ENCODE results near the gene PXMP4.
A peak's percentile ranks its signal among the peaks of the same experiment; 100 is the strongest.
"Not testable (repeated sequence)": the region's sequence is repeated elsewhere in the genome, so short reads cannot be mapped to it uniquely, and the experiment has no call there.

PXMP4 gene, protein sequence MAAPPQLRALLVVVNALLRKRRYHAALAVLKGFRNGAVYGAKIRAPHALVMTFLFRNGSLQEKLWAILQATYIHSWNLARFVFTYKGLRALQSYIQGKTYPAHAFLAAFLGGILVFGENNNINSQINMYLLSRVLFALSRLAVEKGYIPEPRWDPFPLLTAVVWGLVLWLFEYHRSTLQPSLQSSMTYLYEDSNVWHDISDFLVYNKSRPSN

GRCh38 chr20:33719989-33720709 is at the start of gene PXMP4:
Gene PXMP4 (minus strand): TSS chr20:33720310. CDS start chr20:33720207, 103 bp downstream.
- DNase-seq, result peak; percentile 83

DNA sequence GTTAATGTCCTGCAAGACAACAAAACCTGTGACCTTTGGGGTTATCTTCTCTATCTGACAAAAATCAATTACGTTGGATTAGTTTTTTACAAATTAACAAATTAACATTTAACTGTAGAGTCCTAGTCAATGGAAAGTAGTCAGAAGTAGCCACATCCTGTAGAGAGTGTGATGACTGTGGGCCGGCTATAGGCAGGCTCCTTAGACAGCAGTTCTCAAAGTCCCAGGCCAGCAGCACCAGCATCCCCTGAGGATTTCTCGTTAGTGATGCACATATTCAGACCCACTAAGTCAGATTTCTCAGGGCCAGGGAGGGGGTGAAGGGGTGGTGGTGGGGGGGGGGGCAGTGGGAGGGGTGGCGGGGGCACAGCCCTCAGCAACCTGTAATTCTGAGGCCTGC is 48.9 kb upstream of the PXMP4 start:
- DNase-seq, result no peak

- DNase-seq, result no peak
These were observed 47.6 kb upstream of the PXMP4 start for GRCh38 chr20:33767777-33768138.

DNA sequence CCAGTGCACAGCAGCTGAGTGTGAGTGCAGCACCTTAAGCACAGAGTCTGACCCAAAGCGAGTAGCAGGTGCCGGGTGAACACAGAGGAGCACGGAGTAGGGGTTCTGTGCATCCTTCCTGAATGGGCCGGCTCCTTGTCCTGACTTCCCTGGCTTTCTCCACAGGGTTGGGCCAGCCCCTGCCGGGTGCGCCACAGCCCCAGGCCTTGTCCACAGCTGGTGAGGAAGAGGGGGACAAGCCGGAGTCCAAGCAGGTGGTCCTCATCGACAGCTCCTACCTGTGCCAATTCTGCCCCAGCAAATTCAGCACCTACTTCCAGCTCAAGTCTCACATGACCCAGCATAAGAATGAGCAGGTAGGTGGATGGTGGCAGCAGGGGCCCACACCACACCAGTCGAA is 46.6 kb upstream of the PXMP4 start:
- no peak for DNase-seq

- no peak for DNase-seq
These were observed 45.5 kb upstream of the PXMP4 start for GRCh38 chr20:33765592-33765991.

DNA sequence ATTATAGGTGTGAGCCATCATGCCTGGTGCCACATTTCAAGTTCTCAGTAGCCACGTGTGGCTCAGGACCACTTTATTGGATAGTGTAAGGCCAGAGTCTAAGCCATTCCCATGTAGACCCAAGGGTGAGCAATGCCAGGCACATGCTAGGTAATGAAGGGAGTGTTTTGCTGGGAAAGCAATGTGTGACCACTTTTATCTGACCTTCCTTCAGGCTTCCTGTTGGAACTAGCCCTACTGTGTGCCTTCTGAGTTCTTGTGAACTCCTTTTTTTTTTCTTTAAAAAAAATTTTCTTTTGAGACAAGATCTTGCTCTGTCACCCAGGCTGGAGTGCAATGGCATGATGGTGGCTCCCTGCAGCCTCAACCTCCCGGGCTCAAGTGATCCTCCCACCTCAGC is 45.0 kb upstream of the PXMP4 start:
- no peak for DNase-seq

GRCh38 chr20:33761698-33762250 is 41.7 kb upstream of the PXMP4 start:
- DNase-seq, result no peak

DNA sequence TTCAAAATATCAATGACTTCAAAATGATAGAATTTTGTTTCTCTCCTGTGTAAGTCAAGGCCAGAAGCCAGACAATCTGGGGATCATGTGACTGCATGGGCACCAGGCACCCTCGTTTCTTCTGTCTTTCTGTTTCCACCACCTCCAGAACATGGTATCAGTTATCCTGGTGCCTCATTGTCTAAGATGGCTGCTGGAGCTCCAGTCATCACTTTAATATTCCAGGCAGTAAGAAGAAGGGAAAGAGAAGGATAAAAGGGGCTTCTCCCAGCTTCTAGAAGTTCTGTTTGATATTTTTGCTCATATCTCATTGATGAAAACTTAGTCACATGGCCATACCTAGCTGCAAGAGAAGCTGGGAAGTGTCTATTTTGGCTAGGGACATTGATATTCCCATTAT is 37.3 kb upstream of the PXMP4 start:
- DNase-seq, result no peak

DNA sequence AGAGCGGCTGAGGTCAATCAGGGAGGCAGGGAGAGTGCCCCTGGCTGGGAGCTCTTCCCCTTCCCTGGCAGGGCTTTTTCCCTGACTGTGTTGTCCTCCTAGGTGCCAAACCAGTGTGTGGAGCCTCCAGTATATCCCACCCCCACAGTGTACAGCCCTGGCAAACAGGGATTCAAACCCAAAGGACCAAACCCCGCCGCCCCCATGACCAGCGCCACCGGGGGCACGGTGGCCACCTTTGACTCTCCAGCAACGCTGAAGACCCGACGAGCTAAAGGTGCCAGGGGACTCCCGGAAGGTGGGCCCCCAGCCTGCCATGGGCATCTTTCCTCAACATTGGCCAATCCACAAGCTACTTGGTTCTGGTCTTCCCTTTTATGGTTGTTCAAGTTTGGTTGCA is 36.9 kb upstream of the PXMP4 start:
- no peak for DNase-seq

DNA sequence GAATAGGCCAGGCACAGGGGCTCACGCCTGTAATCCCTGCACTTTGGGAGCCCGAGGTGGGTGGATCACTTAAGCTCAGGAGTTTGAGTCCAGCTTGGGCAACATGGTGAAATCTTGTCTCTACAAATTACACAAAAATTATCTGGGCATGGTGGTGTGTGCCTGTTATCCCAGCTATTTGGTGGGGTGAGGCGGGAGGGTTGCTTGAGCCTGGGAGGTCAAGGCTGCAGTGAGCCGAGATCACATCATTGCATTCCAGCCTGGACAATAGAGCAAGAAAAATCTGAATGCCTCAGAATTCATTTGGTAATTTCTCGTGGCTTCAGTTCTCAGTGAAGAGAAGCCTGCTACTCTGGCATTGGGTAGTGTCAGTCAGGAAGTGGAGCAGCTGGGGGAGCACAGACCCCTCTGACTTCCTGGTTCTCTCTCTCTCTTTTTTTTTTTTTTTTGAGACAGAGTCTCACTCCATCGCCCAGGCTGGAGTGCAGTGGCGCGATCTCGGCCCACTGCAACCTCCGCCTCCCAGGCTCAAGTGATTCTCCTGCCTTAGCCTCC is 35.9 kb upstream of the PXMP4 start:
- DNase-seq, result not testable (repeated sequence)

DNA sequence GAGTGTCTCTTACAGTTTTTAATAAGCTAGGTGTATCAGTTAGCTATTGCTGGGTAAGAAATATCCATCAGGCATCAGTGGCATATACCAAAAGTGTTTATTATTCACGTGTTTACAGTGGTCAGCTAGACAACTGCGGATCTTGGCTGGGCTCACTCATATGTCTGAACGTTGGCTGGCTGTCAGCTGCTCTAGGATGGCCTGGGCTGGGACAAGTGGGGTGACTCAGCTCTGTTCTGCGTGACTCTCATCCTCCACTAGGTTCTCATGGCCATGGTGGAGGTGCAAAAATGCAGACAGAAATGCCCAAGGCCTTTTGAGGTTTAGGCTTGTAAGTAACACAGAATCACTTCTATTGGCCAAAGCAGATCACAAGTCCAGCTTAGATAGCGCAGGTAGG is 33.7 kb upstream of the PXMP4 start:
- no peak for DNase-seq

- DNase-seq, result no peak
These were observed 33.0 kb upstream of the PXMP4 start for GRCh38 chr20:33753143-33753542.

DNA sequence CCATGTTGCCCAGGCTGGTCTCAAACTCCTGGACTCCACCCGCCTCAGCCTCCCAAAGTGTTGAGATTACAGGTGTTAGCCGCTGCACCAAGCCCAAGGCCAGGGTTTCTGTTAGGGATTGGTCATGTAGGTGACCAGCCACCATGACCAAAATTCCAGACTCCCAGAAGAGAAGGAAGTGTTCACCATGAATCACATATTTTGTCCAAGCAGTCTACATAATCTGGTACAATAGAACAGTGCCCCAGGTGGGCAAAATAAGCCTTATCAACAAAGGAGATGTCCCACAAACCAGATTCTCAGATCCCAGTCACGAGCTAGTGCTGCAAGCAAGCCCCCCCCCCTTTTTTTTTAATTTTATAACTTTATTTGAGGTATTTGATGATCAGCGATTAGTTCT is 31.7 kb upstream of the PXMP4 start:
- DNase-seq, result no peak

DNA sequence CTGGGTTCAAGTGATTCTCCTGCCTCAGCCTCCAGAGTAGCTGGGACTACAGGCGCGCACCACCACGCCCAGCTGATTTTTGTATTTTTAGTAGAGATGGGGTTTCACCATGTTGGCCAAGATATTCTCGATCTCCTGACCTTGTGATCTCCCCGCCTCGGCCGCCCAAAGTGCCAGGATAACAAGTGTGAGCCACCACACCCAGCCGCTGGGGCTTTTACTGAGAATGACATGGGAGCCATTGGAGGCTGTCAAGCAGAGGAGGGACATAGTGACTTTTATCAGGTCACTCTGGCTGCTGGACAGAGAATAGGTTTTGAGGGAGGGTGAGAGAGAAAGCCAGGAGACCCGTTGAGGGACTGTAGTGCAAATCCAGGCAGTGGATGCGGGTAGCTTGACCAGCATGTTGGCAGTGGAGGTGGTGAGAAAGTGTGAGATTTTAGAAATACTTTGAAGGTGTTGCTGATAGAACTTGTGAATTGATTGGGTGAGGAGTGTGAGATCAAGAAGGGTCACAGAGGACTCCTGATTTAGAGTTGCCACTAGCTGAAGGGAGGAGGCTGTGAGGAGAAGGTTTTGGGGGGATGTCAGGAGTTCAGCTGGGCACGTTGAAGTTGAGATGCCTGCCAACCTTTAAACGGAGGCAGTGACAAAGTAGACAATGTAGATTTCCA is 26.4 kb upstream of the PXMP4 start:
- DNase-seq, result no peak

GRCh38 chr20:33744773-33745385 is 24.8 kb upstream of the PXMP4 start:
- no peak for DNase-seq

DNA sequence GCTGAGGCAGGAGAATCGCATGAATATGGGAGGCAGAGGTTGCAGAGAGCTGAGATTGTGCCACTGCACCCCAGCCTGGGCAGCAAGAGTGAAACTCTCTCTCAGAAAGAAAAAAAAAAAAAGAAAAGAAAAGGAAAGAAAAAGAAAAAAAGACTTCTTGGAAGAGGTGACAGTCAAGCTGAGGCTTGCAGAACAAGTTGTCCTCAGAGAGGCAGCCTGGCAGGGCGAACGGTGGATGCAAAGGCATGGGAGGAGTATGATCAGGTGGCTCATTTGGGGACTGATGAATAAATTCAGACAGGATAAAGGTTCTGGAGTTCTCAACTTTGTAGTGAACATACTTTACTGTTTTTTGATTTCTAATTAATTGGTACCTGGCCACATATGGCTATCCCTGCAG is 24.1 kb upstream of the PXMP4 start:
- DNase-seq, result no peak

DNA sequence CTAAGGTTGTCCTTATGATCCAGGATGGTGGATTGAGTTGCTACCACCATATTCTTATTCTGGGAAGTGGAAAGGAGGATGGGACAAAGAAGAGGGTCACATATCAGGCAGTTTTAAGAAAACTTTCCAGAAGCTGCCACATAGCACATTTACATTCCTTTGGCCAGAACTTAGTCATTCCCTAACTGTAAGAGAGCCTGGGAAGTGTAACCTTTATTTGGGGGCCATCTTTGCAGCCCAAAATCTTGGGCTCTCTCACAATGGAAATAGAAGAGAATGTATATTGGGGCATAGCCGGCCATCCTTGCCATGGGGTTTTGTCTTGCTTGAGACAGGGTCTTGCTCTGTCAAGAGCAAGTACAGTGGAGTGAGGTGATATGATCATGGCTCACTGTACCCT is 20.1 kb upstream of the PXMP4 start:
- no peak for DNase-seq

DNA sequence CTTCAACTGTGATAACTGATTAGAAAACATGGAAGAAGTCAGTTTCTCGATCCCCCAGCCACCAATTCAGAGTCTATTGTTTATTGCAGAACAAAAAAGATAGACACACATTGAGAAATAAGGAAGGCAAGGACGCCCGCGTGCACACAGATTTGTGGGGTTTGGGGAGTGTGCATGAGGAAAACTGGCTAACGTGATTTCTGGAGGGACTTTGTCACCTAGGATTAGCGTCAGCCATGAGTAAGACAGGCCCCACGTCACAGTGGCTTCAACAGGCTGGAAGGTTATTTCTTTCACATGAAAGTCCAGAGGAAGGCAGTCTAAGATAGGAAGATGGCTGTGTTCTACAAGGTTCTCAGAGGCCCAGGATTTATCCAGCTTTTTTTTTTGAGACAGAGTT is 19.4 kb upstream of the PXMP4 start:
- DNase-seq, result no peak

DNA sequence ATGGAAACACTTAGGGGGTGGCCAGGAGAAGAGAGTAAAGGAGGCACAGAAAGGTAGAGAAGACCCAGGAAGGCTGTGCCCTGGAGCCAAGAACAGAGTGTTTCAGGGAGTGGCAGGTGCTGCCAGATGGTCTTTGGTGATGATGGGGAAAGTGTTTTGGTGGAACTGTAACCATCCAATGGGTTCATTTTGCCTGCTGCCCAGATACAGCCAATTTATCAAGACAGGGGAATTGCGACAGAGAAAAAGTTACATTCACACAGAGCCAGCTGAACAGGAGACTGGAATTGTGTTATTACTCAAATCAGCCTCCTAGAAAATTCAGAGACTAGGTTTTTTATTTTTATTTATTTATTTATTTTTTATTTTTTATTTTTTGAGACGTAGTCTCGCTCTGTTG is 16.9 kb upstream of the PXMP4 start:
- no peak for DNase-seq

DNA sequence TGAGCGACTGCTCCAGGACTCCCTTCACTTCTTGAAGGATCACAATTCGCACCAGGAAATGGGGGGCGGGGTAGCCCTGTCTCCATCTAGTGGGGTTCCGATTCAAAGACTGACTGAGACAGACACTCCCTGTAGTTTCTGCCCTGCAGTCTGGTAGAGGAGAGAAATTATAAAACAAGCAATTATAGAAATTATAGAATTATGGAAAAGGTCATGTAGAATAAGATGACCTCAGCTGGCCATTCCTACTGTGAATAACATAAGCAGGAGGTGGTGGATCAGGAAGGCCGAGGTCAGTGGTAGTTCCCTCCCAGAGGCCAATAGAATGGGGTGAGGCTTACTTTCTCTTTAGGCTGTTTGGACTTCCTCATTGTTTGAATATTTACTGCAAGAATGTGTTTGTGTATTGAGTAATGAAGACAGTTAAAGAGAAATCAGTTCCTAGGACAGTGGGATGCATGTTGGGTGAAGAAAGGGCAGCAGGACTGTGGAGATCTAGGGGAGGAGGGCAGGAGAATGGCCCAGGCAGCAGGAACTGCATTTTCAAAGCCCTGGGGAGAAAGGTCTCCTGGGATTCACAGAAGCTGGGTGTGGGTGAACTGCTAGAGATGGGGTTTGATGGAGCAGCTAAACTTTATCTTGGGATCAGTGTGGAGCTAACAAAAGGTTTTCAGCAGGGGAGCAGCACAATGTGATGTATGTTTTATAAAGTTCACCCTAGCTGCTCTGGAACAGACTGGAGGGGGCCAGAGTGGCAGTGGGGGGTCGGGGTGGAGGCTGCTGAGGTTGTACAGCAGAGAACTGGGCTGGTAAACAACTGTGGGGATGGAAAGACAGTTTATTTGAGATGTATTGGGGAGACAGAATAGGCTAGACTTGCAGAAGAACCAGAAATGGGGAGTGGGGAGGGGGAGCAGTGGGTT is 13.8 kb upstream of the PXMP4 start:
- DNase-seq, result no peak

GRCh38 chr20:33732166-33732970 is 12.3 kb upstream of the PXMP4 start:
- DNase-seq, result peak; percentile 79

All from activated CD4-positive, CD25-positive, alpha-beta regulatory T cell treated with anti-CD3 and anti-CD28 coated beads, Interleukin-2, amount 50 U/mL, for 72 hours (primary cell).